Activated CD8-positive, alpha-beta memory T cell treated with anti-CD3 and anti-CD28 coated beads, Interleukin-2, amount 50 U/mL, for 1 hour (primary cell): ENCODE results near the gene EVX2.

Source experiments
- DNase-seq: peaks from one replicate; pipeline ENCODE4 v3.0.0-alpha.2; 2020; ENCODE audit errors: extremely low read depth

The EVX2 gene

GRCh38 chr2:176083796-176084261 lies at the start of gene EVX2:
Gene EVX2, minus strand, starts transcription at chr2:176083962. Its CDS starts 186 bp downstream, at chr2:176083776.
- no peak for DNase-seq

- DNase-seq, result no peak
Observed at GRCh38 chr2:176133389-176133788, 49.6 kb upstream of the EVX2 start.

GRCh38 chr2:176132205-176133171 lies 48.7 kb upstream of the EVX2 start:
- no peak for DNase-seq

- no peak for DNase-seq
Observed at GRCh38 chr2:176131848-176132158, 48.0 kb upstream of the EVX2 start.

GRCh38 chr2:176130957-176131847 lies 47.4 kb upstream of the EVX2 start:
- DNase-seq, result no peak

GRCh38 chr2:176130147-176130956 lies 46.6 kb upstream of the EVX2 start:
- DNase-seq, result no peak

- DNase-seq, result no peak
Observed at GRCh38 chr2:176129813-176130146, 46.0 kb upstream of the EVX2 start.

GRCh38 chr2:176128982-176129796 lies 45.4 kb upstream of the EVX2 start, which contains the start of gene HOXD8:
Gene HOXD8, plus strand, starts transcription at chr2:176129705. Its CDS starts 662 bp downstream, at chr2:176130367.
- no peak for DNase-seq

GRCh38 chr2:176128172-176128981 lies 44.6 kb upstream of the EVX2 start:
- DNase-seq, result no peak

GRCh38 chr2:176127774-176128072 lies 44.0 kb upstream of the EVX2 start:
- DNase-seq, result no peak

- DNase-seq, result peak; percentile 47
Observed at GRCh38 chr2:176126929-176127773, 43.4 kb upstream of the EVX2 start.

GRCh38 chr2:176125772-176126054 lies 42.0 kb upstream of the EVX2 start:
- no peak for DNase-seq

GRCh38 chr2:176124947-176125771 lies 41.4 kb upstream of the EVX2 start:
- no peak for DNase-seq

GRCh38 chr2:176124110-176124946 lies 40.6 kb upstream of the EVX2 start:
- DNase-seq, result no peak

GRCh38 chr2:176123411-176124109 lies 39.8 kb upstream of the EVX2 start:
- no peak for DNase-seq

GRCh38 chr2:176122683-176123410 lies 39.1 kb upstream of the EVX2 start, which contains the start of gene HOXD9:
Gene HOXD9, plus strand, starts transcription at chr2:176122719. Its CDS starts 50 bp downstream, at chr2:176122769.
- DNase-seq, result no peak
